ENCODE results near the gene FAM3C. TPM values are rescaled to one million over a fixed set of nuclear protein-coding genes. Genes with fewer than 3 reads are reported as not detected.
"Not testable (repeated sequence)": the region's sequence is repeated elsewhere in the genome, so short reads cannot be mapped to it uniquely, and the experiment has no call there.

FAM3C gene
- total RNA-seq, 1 donor from 2014 or later: 38.6 TPM

DNA sequence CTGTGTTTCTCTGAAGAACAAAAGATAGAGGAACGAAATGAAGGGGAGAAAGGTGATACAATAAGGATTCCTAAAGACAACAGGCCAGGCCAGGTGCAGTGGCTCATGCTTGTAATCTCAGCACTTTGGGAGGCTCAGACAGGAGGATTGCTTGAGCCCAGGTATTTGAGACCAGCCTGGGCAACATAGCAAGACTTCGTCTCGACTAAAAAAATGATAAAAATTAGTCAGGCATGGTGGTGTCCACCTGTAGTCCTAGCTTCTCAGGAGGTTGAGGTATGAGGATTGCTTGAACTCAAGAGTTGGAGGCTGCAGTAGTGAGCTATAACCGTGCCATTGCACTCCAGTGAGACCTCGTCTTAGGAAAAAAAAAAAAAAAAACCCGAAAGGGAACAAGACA is 41.4 kb upstream of the FAM3C start:
- DNase-seq (ENCODE audit: low spot score): no peak
- peaks cover 5% of the 10 kb centered on the region for H3K9me3 Mint-ChIP-seq (ENCODE audit: low read depth)
- H3K4me3 Mint-ChIP-seq (ENCODE audit: unreplicated experiment): no peak overlapping the region
- H3K36me3 Mint-ChIP-seq (ENCODE audit: low read depth): no peaks in the 10 kb centered on the region
- H3K27me3 Mint-ChIP-seq (ENCODE audit: low read depth): no peaks in the 10 kb centered on the region
- H3K4me1 Mint-ChIP-seq (ENCODE audit: low read depth): peaks cover 13% of the 10 kb centered on the region
- no peak overlapping the region for H3K27ac Mint-ChIP-seq (ENCODE audit: unreplicated experiment)
- TF ChIP-seq, protein P1, sequence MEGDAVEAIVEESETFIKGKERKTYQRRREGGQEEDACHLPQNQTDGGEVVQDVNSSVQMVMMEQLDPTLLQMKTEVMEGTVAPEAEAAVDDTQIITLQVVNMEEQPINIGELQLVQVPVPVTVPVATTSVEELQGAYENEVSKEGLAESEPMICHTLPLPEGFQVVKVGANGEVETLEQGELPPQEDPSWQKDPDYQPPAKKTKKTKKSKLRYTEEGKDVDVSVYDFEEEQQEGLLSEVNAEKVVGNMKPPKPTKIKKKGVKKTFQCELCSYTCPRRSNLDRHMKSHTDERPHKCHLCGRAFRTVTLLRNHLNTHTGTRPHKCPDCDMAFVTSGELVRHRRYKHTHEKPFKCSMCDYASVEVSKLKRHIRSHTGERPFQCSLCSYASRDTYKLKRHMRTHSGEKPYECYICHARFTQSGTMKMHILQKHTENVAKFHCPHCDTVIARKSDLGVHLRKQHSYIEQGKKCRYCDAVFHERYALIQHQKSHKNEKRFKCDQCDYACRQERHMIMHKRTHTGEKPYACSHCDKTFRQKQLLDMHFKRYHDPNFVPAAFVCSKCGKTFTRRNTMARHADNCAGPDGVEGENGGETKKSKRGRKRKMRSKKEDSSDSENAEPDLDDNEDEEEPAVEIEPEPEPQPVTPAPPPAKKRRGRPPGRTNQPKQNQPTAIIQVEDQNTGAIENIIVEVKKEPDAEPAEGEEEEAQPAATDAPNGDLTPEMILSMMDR (IDR thresholded peaks at IDR 0.05): no peak

DNA sequence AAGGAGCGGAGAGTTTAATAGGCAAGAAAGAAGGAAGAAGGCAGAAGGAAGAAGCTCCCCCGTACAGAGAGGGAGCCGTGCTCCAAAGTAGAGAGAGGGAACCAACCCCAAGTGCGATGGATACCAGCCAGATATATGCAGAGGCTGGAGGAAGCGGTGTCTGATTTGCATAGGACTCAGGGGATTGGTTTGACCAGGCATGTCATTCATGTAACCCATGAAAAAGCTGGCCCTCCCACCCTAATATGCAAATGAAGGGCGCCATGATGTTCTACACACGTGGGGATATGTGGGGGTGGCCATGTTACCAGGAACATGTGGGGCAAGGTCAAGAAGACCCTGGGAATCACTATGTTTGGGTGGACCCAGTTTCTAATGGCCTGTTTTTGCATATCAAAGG is 40.6 kb upstream of the FAM3C start:
- no peaks in the 10 kb centered on the region for H3K27me3 Mint-ChIP-seq (ENCODE audit: low read depth)
- H3K4me3 Mint-ChIP-seq (ENCODE audit: unreplicated experiment): no peak overlapping the region
- H3K9me3 Mint-ChIP-seq (ENCODE audit: low read depth): peaks cover 5% of the 10 kb centered on the region

DNA sequence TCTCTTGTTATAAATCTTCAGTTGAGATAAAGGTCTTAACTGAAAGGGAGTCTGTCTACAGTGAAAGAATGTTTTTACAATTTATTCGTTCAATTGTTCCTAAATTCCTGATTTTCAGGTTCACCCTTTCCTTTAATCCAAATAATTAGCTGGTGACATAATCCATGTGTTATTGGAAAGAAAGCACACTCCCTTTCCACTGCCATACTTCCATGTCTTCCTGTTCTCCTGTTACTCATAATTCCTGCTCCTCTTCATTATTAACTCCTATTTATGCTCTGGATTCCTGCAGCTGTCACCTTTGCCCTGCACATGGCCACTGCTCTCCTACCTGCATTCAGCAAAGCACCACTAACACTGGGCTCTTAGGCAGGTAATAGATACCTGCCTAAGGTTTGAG is 40.0 kb upstream of the FAM3C start:
- no peak for DNase-seq (ENCODE audit: low spot score)
- Mint-ChIP-seq H3K27me3 (ENCODE audit: low read depth) (no peaks in the 10 kb centered on the region), H3K4me3 (ENCODE audit: unreplicated experiment) (no peak overlapping the region), H3K4me1 (ENCODE audit: low read depth) (peaks cover 13% of the 10 kb centered on the region), H3K27ac (ENCODE audit: unreplicated experiment) (no peak overlapping the region), H3K36me3 (ENCODE audit: low read depth) (no peaks in the 10 kb centered on the region), H3K9me3 (ENCODE audit: low read depth) (peaks cover 5% of the 10 kb centered on the region)
- TF ChIP-seq, protein P1 (IDR thresholded peaks at IDR 0.05): no peak

More for the DNA sequence above, 40.6 kb upstream of the FAM3C start:
- no peak for DNase-seq (ENCODE audit: low spot score)
- peaks cover 13% of the 10 kb centered on the region for H3K4me1 Mint-ChIP-seq (ENCODE audit: low read depth)
- no peaks in the 10 kb centered on the region for H3K36me3 Mint-ChIP-seq (ENCODE audit: low read depth)
- no peak overlapping the region for H3K27ac Mint-ChIP-seq (ENCODE audit: unreplicated experiment)
- TF ChIP-seq, protein P1 (IDR thresholded peaks at IDR 0.05): no peak

DNA sequence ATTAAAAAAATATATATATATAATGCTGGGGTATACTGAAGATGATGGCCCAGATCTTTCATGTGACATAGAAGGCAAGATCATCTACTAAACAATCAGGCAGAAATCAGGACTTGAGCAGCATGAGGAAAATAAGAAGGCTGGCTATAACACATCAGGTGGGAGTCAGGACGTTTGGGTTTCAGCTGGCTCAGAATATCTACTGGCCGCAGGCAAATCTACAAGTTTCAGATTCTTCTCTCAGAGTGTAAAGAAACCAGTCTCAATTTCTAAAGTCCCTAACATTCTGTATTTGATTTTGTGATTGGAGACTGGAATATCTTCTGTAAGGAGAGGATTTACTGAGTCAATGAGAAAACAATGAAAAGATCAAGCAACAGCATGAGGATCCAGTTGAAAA is 37.7 kb upstream of the FAM3C start:
- Mint-ChIP-seq H3K4me1 (ENCODE audit: low read depth) (peaks cover 14% of the 10 kb centered on the region), H3K27me3 (ENCODE audit: low read depth) (no peaks in the 10 kb centered on the region), H3K36me3 (ENCODE audit: low read depth) (no peaks in the 10 kb centered on the region), H3K27ac (ENCODE audit: unreplicated experiment) (no peak overlapping the region), H3K4me3 (ENCODE audit: unreplicated experiment) (no peak overlapping the region), H3K9me3 (ENCODE audit: low read depth) (no peaks in the 10 kb centered on the region)
- TF ChIP-seq, protein P1 (IDR thresholded peaks at IDR 0.05): no peak
- DNase-seq (ENCODE audit: low spot score): no peak

DNA sequence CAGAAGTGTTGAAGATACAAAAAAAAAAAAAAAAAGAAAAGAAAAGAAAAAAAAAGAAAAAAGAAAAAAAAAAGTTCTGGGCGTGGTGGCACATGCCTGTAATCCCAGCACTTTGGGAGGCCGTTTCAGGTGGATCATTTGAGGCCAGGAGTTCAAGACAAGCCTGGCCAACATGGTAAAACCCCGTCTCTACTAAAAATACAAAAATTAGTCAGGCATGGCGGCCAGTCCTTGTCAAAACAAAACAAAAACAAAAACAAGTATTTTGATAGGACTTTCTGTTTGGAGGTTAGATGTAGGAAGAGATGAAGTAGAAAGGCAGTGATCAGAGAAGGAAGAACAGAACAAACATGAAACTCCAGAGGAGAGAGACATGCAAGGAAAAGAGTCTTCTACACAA is 36.4 kb upstream of the FAM3C start:
- H3K4me3 Mint-ChIP-seq (ENCODE audit: unreplicated experiment); DNase-seq (ENCODE audit: low spot score); H3K9me3 Mint-ChIP-seq (ENCODE audit: low read depth): not testable (repeated sequence)

DNA sequence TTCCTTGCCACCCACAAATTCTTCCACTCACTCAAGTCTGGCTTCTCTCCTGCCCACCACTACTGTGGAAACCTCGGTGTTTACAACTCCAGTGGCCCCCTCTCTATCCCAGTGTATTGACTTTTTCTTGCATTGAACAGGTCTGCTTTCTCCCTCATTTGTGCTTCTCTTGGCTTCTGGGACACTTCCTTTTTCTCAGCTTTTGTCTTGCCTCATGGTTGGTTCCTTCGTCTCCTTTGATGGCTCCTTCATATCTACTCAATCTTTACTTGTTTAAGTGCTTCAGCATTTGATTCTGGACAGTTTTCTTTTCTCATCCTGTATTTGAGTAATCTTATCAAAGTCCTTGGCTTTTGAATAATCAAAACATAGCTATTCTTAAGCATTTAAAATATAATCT is 35.9 kb upstream of the FAM3C start:
- no peaks in the 10 kb centered on the region for H3K27me3 Mint-ChIP-seq (ENCODE audit: low read depth)
- DNase-seq (ENCODE audit: low spot score): no peak
- no peaks in the 10 kb centered on the region for H3K36me3 Mint-ChIP-seq (ENCODE audit: low read depth)
- TF ChIP-seq, protein P1 (IDR thresholded peaks at IDR 0.05): no peak
- H3K4me1 Mint-ChIP-seq (ENCODE audit: low read depth): peaks cover 2% of the 10 kb centered on the region
- H3K27ac Mint-ChIP-seq (ENCODE audit: unreplicated experiment): no peak overlapping the region
- no peak overlapping the region for H3K4me3 Mint-ChIP-seq (ENCODE audit: unreplicated experiment)
- H3K9me3 Mint-ChIP-seq (ENCODE audit: low read depth): no peaks in the 10 kb centered on the region

More for the DNA sequence above, 36.4 kb upstream of the FAM3C start:
- not testable (repeated sequence) for H3K27me3 Mint-ChIP-seq (ENCODE audit: low read depth); H3K27ac Mint-ChIP-seq (ENCODE audit: unreplicated experiment); H3K36me3 Mint-ChIP-seq (ENCODE audit: low read depth); H3K4me1 Mint-ChIP-seq (ENCODE audit: low read depth)

All from chondrocyte (in vitro differentiated cells).